Natural killer cell (primary cell): ENCODE data around the gene PACRG. TPM values are rescaled to one million over a fixed set of nuclear protein-coding genes. Genes with fewer than 3 reads are reported as not detected.
A peak's percentile ranks its signal among the peaks of the same experiment; 100 is the strongest.

Source experiments
- ATAC-seq, 3 donors: fragments of 150-1000 bp in 2 of 3; fragments of 200-7000 bp in 1 of 3; cut with Tn5 transposase; 1 replicate in 1 of 3; 2 replicates in 2 of 3; pipeline ENCODE4 v1.10.0; 2021; ENCODE audit warnings: mild to moderate bottlenecking in 2 of 3, moderate library complexity in 2 of 3
- DNase-seq, 2 donors: peaks; one replicate each; pipeline versions ENCODE4 v3.0.0 to v3.0.0-alpha.2; 2013 to 2021; ENCODE audit warnings: mixed read lengths in 1 of 2
- H3K27ac ChIP-seq: one replicate; pipeline ENCODE4 v1.5.1; 2013; ENCODE audit warnings: mild to moderate bottlenecking, low read length
- H3K27me3 ChIP-seq: one replicate; pipeline ENCODE4 v1.6.1; 2013; ENCODE audit warnings: low read length; ENCODE audit not compliant: control insufficient read depth, insufficient read depth
- H3K36me3 ChIP-seq: one replicate; pipeline ENCODE4 v1.6.1; 2013; ENCODE audit warnings: low read length; ENCODE audit not compliant: control insufficient read depth, insufficient read depth
- H3K4me1 ChIP-seq: one replicate; pipeline ENCODE4 v1.6.1; 2013; ENCODE audit warnings: low read length; ENCODE audit not compliant: control insufficient read depth, insufficient read depth
- H3K4me3 ChIP-seq: one replicate; pipeline ENCODE4 v1.5.1; 2013; ENCODE audit warnings: low read length
- H3K9me3 ChIP-seq: one replicate; pipeline ENCODE4 v1.6.1; 2013; ENCODE audit warnings: low read length; ENCODE audit not compliant: control insufficient read depth, insufficient read depth
- H3K27ac Mint-ChIP-seq, 2 donors: one replicate each; pipeline ENCODE4 v1.8.0; 2022; ENCODE audit warnings: mild to moderate bottlenecking in 2 of 2, mixed read lengths in 2 of 2, moderate library complexity in 1 of 2
- H3K27me3 Mint-ChIP-seq, 2 donors: one replicate each; pipeline ENCODE4 v1.8.0; 2022; ENCODE audit warnings: low read depth in 2 of 2, mixed read lengths in 2 of 2
- H3K36me3 Mint-ChIP-seq: one replicate; pipeline ENCODE4 v1.8.0; 2022; ENCODE audit warnings: mixed read lengths
- H3K4me1 Mint-ChIP-seq, 2 donors: one replicate each; pipeline ENCODE4 v1.8.0; 2022; ENCODE audit warnings: mixed read lengths in 2 of 2
- H3K4me3 Mint-ChIP-seq: one replicate; pipeline ENCODE4 v1.8.0; 2022; ENCODE audit warnings: mild to moderate bottlenecking, moderate library complexity, mixed read lengths
- H3K9me3 Mint-ChIP-seq, 2 donors: one replicate each; pipeline ENCODE4 v1.8.0; 2022; ENCODE audit warnings: mixed read lengths in 2 of 2
- CTCF ChIP-seq: fragments of 200-600 bp; IDR thresholded peaks from one replicate; pipeline ENCODE4 v1.8.0; 2022; ENCODE audit warnings: antibody characterized with exemption
- WGBS: methylation state at CpG from one replicate; pipeline ENCODE4 v1.1.7; 2013; ENCODE audit warnings: missing lambda C conversion rate; ENCODE audit not compliant: insufficient coverage; 5-methylcytosine and 5-hydroxymethylcytosine counted together
- intact Hi-C: fragments of 100-400 bp; cut with micrococcal nuclease; formaldehyde crosslinking; loops from one replicate; pipeline ENCODE4 v1.14.2; 2022
- total RNA-seq, 4 donors: library from RNA; stranded (reverse); fragments of 120-200 nt in 1 of 4; gene quantifications; one replicate each; pipeline versions ENCODE4 v1.2.3 to v1.2.4, GENCODE V29; 2013 to 2022

Gene PACRG
- total RNA-seq, 3 donors from 2014 or later (not counting 1 experiment from before 2014, with no cell fraction given), result 0.52 TPM; not detected in 2

- Mint-ChIP-seq H3K4me3 (no peak overlapping the region), H3K36me3 (no peaks in the 10 kb centered on the region), H3K27me3 (no peaks in the 10 kb centered on the region), H3K9me3 (peaks cover 10 to 14% of the 10 kb centered on the region in 2 donors), H3K4me1 (no peaks in the 10 kb centered on the region), H3K27ac (no peak overlapping the region)
- TF ChIP-seq CTCF, result no peak
- Histone ChIP-seq H3K36me3 (no peaks in the 10 kb centered on the region), H3K9me3 (no peaks in the 10 kb centered on the region), H3K4me1 (no peaks in the 10 kb centered on the region), H3K4me3 (no peak overlapping the region), H3K27me3 (no peaks in the 10 kb centered on the region), H3K27ac (no peak overlapping the region)
- no peak for DNase-seq
- no peak for ATAC-seq
- intact Hi-C loops, result no loop called here
- 95% methylated on average over 6 of the region's 8 CpGs for WGBS
Measured at GRCh38 chr6:162778603-162779002, 50.8 kb downstream of the PACRG start.

- no peak for ATAC-seq
- intact Hi-C loops, result no loop called here
- no peak overlapping the region for H3K4me3 ChIP-seq
- no peaks in the 10 kb centered on the region for H3K9me3 ChIP-seq
- Mint-ChIP-seq H3K36me3 (no peaks in the 10 kb centered on the region), H3K4me3 (no peak overlapping the region), H3K27me3 (no peaks in the 10 kb centered on the region), H3K27ac (no peak overlapping the region), H3K9me3 (peaks cover 13 to 20% of the 10 kb centered on the region in 2 donors), H3K4me1 (no peaks in the 10 kb centered on the region)
- no peaks in the 10 kb centered on the region for H3K27me3 ChIP-seq
- no peak for TF ChIP-seq CTCF
- no peaks in the 10 kb centered on the region for H3K4me1 ChIP-seq
- no peaks in the 10 kb centered on the region for H3K36me3 ChIP-seq
- WGBS, result 85% methylated on average over 7 of the region's 8 CpGs
- DNase-seq, result no peak
- no peak overlapping the region for H3K27ac ChIP-seq
Measured at GRCh38 chr6:162785632-162786242, 58.0 kb downstream of the PACRG start.

GRCh38 chr6:162798546-162799266, 70.9 kb downstream of the PACRG start:
- Histone ChIP-seq H3K9me3 (no peaks in the 10 kb centered on the region), H3K27me3 (no peaks in the 10 kb centered on the region), H3K27ac (no peak overlapping the region), H3K4me1 (no peaks in the 10 kb centered on the region), H3K4me3 (no peak overlapping the region), H3K36me3 (no peaks in the 10 kb centered on the region)
- Mint-ChIP-seq H3K4me1 (no peaks in the 10 kb centered on the region), H3K36me3 (peaks cover 7% of the 10 kb centered on the region), H3K27me3 (no peaks in the 10 kb centered on the region), H3K9me3 (peaks cover 6 to 17% of the 10 kb centered on the region in 2 donors), H3K4me3 (no peak overlapping the region), H3K27ac (no peak overlapping the region)
- intact Hi-C loops, result no loop called here
- 81% methylated on average over 3 of the region's 4 CpGs for WGBS
- ATAC-seq (no peak), DNase-seq (peak in 1 of 2 donors; percentile 12)
- no peak for TF ChIP-seq CTCF
